GM18502 (cell line): Measurements from ENCODE around the gene MXD4.
A peak's percentile ranks its signal among the peaks of the same experiment; 100 is the strongest.

Experiments used
- ATAC-seq: cut with Tn5 transposase; IDR thresholded peaks from one replicate; pipeline ENCODE4 v1.9.1; 2021; ENCODE audit warnings: mild to moderate bottlenecking; ENCODE audit not compliant: unreplicated experiment, poor library complexity

The MXD4 gene

DNA sequence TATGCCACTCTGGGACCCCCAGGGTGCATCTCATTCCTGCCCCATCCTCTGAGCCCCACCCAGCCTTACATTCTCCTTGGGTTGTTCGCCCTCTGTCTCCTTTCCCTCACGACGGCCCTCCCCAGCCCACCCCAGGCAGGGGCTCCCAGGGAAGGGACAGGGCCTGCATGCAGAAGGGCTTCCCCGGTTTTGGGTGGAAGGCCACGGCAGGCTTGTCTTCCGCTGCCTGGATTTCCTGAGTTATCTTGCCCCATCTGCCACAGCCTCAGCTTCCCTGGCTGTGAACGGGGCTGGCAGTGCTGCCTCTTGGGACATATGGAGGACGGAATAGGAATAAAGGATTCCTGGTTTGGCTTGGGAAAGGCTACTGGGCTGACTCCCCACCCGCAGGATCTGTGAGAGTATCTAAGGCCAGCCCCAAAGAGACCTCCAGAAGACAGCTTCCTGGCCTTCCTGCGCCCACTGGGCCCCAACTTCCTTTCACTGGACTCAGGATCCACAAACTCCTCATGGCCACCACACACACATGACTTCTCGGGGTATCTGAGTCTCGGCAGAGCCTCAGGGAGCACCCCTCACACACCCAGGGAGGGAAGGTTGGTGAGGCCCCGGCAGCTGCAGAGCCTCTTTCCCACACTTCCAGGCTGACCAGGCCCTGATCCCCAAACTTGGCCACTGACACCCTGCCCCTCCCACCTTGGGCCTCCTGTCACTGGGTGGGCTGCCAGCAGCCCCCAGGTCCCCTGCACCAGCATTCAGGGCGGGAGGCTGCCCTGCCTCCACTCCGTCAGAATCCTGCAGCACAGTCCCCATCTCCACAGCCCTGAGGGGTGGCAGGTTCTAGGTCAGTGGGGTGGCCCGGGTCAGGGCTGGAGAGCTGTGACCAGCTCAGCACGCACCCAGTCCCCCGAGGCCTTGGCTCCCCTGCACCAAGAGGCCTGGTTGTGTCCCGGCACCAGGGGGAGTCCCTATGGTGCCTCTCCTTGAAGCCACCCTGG lies 3.5 kb upstream of the MXD4 start:
- ATAC-seq = no peak

DNA sequence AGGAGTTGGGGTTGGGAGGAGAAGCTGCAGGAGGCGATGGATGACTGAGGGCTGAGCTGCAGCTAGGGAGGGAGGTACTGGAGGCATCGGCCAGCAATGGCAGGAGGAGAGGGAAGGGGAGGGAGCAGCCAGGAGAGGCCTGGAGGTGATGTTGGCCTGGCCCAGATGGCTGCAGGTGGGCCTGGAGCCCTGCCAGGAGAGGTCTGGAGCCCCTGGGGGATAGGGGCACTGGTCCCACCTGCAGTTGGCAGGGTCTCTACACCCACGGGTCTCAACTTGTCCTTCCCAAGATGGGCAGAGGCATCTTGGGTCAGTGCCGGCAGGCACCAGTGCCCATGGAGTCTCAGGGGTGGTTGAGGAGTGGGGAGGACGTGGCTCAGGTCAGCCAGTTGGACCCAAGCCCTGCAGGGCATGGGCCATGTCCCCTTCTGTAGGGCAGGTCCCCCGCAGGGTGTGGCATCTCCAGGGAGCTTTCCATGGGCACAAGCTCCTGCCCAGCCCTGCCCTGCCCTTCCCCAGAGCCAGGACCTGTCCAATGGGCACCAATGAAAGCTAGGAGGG lies 2.7 kb upstream of the MXD4 start:
- ATAC-seq = no peak

DNA sequence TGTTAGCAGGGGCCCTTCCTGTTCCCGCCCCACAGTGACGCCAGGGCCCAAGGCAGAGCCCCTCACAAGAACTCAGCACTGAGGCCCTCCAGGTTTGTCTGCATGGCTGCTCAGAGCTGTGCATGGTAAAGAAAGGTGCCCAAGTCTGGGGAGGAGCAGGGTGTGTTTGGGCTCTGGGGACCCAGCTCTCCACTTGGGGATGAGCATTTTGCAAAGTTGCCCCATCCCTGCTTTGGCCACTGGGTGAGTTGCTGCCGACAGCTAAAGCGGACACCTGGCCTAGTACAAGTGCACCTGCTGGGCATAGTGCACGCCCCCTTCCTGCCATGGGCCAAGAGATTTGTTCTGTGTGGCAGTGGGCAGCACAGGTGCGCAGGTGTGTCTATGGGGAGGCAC lies 2.0 kb upstream of the MXD4 start:
- no peak for ATAC-seq

DNA sequence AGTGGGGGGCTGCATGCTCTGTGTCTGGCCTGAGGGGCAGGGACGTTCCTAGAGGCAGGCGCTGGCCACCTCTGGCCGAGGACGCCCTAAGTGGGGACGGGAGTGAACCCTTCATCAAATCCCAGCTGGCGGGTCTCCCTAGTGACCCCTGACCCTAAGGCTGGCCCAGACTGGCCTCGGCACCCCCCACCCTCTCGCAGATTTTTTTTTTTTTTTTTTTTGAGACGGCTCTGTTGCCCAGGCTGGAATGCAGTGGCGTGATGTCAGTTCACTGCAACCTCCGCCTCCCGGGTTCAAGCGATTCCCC lies 988 bp upstream of the MXD4 start:
- ATAC-seq = no peak

DNA sequence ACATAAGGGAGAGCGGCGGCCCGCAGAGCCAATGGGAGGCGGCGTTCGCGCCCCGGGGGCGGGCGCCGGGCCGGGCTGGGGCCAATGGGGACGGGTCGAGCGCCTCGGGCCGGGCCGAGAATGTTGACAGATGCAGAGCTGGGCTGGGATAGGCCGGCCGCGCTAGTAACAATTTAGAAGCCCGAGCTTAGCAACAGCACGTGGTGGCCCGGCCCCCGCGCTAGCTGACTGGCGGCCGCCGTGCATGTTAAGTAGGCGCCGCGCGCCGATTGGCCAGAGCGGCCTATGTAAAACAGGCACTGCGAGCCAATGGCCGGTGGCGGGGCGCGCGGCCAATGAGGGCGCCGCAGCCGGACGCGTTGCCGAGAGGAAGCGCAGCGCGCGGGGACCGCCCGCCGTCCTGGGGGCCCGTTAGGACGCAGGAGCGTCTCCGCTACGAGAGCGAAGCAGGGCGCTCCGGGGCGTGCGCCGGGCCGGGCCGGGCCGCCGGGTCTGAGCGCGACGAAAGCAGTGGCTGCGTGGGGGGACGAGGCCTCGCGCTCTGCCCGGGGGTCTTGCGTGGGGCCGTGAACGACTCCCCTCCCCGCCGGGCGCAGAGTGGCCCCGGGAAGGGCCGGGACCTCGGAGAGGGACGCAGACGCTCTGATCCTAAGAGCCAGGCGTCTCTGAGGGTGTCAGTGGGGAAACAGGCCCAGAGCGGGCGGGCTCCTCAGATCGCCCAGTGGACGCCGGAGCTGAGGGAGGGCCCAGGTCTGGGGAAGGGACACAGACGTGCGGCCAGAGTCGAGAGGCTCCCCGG lies 435 bp upstream of the MXD4 start:
- ATAC-seq = peak; percentile 93

DNA sequence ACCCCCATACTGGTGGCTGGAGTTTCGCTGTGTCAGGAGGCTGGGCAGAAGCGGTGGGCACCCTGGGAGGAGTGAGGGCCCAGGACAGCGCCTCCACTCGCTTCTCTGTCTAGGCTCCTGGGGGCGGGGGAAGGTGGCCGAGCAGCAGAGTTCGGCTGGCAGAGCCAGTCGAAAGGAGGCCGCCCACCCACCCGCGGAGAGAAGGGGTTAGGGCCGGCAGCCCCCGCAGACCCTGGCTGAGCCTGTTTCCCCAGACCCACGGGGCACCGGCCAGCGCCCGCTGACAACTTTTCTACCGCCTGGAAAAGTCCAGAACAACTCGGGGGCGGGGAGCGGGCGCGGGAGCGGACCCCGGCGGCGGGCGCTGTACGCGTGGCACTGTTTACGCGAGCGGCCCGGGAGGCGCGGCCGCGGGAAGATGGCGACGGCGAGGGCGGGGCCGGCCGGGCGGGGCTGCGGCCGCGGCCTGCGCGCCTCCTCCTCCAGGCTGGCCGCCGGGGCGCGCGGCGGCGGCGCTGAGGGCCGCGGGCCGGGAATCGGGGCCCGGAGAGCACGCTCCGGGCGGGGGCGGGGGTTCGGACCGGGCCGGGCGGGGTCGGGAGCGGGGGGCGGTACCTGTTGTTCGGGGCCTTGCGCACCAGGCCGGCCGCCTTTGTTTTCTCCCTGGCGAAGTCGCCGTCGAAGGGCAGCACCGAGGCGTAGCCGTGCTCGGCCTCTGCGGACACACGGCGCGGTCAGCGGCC lies 628 bp downstream of the MXD4 start:
- no peak for ATAC-seq

DNA sequence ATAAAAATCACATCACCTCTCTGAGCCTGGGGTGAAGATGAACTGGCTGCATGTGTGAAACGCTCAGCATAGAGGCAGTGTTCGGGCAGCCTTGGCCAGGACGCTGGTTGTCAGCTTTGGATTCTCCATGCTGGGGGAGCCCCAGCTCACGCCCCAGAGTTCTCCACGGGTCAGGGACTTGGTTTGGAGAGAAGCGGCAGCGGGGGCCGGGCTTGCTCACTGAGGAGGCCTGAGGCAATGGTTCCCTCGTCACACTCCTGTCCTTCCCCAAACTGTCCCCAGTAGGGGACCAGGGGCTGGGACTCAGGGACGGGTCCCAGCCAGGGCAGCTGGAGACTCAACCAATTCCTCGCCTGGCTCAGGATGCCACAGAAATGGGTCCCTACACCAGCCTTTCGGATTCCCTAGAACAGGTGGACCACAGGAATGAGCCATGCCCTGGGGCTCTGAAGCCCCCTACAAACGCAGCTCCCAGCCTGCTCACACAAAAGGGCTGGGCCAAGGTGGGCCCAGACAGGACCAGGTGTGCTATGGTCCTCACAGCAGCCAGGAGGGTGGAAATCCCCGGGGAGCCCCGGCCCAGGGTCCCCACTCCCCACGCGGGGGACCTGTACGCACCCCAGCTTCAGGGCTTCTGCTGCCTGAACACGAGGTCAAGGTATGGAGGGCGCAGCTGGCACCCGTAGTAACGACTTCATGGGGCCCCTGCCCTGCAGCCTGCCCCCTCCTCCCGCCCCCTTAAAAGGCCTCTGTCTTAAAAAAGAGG lies 1.4 kb downstream of the MXD4 start:
- ATAC-seq = no peak

DNA sequence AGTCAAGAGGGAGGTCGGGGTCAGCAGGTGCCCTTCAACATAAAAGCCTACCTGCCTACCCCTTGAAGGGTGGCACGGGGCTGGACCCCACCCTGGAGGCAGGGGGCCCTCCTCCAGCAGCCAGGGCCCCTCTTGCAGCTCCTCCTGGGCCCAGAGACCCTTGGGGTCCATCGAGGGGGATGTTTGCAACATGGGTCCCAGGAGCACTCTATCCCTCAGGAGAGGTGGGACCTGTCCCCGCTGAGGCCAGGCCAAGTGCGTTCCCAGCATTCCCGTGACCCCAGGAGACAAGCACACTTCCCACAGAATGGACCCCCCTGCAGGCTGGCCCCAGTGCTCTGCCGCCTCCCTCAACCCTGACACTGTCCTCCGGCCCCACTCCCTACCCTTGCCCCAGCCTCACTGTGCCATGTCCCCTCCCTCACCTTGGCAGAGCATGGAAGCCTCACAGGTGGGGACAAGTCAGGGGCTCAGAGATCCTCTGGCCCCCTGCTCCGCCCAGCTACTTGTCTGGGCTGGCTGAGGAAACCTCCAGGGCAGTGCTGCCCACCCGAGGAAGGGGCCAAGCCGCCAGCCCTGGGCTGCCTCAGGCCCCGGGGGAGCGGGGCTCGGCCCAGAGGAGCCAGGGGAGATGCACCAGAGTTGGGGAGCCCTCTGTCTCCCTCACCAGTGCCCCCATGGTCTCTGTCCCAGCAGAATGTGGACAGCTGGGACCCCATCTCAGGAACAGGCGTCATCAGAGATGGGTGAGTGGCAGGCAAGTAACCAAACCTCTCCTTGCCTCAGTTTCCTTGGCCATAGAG lies 2.2 kb downstream of the MXD4 start:
- ATAC-seq = no peak

DNA sequence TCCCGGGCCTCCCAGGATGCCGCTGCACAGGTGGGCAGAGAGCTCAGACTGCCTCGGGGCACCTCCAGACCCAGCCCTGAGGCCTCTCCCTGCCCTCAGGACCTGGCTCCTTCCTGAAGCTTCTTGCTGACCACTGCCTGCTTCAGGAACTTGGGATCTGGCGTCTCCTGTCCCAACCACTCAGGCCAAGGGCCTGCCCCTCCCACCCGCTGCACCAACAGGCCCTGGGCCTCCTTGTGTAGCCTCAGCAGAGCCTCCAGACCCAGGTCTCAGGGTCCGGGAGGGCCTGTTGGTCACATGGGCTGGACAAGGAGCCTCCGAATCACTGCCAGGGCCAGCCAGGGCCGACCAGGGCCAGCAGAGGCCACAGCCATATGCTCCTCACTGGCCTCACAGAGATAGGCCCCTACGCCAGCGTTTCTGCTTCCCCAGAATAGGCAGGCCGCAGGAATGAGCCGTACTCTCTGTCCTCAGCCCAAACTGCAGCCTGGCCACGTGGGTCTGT lies 2.8 kb downstream of the MXD4 start:
- ATAC-seq = no peak

DNA sequence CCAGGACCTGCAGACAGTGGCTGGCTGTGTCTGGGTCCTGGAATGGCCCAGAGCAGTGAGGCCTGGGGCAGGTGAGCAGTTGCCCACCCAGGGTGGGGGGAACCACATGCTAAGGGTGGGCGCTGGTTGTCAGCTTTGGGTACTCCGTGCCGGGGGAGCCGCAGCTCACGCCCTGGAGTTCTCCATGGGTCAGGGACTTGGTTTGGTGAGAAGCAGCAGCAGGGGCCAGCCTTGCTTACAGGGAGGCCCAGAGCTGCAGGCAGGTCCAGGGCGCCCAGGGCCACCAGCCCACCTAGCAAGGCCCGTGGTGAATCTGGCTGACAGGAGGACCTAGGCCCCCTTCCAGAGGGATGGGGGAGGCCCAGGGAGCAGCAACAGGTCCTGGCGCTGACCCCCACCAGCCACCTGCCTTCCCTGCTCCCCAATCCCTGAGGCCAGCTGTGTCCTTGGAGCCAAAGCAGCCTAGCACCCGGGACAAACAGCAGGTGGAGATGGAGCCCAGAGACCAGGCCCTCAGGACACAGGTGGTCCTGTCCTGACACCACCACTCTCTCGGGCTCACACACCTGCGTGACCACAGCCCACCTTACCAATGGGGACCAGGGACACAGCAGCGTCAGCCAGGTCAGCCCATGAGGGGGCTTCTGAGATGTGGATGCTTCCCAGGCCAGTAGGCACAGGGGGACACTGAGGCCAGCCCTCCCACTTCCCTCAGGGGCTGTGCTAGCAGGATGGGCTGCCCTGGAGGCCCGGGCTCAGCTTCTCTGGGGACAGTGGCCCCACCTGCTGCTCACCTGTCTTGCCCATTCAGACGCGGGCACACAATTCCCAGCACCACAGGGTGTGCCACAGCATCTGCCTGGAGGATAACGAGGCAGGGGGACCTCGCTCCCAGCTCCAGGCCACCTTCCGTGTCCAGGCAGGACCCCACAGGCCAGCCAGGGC lies 3.5 kb downstream of the MXD4 start:
- no peak for ATAC-seq

DNA sequence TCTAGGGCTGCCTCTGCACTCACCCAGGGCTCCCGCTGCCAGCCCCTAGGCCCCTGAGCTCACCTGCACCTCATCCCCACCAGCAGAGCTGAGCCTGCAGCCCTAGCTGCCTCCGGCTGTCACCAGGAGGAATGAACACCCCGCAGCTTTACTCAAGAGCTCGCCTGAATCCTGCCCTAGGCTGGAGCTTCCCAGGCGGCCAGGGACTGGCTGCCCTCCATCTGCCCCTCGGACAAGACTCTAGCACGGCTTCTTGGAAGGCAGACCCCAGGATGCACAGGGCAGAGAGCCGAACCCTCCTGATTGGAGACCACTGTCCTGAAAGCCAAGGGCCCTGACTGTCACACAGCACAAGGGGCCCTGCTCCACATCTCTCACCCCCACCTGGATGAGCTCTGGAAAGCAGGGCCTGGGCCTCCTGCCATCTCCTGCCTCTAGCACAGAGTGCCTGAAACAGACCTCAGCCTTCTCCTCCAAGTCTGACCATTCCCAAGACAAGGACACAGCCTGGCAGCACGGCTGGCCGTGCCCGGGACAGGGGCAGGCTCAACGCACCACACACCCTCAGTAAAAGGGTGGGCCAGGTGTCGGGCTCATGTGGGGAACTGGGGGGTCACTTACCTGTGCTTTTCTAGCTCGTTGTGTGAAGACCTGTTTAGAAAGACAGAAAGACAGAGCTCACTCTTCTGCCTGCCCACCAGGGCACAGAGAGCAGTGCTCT lies 4.4 kb downstream of the MXD4 start:
- ATAC-seq = no peak

DNA sequence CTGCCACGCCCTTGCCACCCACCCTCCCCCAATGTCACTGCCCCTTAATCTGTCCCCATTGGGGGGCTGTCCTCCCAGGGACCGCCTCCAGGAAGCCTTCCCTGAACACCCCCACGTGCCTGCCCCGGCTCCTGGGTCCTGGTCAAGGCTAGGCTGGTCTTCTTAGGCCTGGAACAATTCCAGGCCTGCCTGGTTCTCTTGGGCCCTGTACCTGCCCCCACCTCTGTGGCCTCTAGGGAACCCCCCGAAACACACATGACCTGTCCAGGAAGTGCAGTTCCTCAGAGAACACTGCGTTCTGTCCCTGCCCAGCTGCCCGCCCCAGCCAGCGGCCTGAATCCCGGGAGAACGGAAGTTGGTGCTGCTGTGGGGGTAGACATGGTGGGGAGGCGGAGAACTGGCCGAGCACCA lies 5.1 kb downstream of the MXD4 start:
- ATAC-seq = no peak

DNA sequence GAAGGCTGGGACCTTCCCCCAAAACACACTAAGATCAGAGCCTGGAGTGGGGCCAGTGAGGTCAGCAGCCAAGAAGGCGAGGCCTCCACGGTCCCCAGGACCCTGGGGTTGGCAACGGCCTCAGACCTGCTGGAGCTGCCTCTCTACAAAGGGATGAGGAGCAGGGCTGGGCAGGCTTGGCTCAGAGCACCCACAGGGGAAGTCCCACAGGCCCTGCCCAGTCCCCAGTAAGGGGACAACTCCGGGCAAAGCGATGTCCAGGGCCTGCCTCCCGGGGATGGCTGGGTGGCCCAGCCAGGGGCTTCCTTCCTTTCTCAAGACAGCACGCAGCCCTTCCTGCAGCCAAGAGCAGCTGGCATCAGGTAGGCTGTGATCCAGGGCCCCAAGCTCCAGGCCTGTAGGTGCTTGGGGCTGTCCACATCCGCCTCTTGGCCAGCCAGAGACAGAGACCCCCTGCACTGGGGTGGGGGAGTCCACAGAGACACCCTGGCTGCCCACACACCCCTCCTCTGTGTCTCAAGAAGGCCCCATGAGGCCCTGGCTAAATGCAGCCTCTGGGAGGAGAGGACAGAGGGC lies 5.7 kb downstream of the MXD4 start:
- ATAC-seq = no peak

DNA sequence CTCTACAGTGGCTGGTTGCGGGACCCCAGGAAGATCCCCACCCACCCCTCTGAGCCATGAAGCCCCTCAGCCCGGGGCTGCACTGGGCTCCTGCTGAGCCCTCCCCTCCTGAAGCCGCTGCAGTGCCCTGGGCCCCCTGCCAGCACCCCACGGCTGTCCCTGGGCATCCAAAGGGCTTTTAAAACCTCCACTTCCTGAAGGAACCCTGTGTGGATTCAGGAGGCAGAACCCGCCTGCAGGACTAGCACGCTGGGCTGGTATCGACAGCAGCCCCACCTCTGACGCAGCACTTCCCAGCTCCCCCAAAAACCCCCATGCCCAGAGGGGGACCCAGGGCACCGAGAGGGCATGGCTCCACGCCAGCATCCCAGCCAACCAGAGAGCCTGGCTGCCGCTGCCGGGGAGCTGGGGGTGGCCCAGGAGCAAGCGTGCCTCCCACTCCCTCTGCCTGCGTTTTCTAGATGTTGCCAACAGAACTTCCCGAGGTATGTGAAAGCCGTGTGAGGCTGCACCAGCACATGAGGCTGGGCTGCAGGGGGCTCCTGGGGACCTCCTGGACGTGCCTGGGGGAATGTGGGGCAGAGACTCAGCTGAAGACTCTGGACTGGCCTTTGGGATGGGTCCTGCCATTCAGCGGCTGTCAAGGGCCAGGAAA lies 6.3 kb downstream of the MXD4 start:
- no peak for ATAC-seq

DNA sequence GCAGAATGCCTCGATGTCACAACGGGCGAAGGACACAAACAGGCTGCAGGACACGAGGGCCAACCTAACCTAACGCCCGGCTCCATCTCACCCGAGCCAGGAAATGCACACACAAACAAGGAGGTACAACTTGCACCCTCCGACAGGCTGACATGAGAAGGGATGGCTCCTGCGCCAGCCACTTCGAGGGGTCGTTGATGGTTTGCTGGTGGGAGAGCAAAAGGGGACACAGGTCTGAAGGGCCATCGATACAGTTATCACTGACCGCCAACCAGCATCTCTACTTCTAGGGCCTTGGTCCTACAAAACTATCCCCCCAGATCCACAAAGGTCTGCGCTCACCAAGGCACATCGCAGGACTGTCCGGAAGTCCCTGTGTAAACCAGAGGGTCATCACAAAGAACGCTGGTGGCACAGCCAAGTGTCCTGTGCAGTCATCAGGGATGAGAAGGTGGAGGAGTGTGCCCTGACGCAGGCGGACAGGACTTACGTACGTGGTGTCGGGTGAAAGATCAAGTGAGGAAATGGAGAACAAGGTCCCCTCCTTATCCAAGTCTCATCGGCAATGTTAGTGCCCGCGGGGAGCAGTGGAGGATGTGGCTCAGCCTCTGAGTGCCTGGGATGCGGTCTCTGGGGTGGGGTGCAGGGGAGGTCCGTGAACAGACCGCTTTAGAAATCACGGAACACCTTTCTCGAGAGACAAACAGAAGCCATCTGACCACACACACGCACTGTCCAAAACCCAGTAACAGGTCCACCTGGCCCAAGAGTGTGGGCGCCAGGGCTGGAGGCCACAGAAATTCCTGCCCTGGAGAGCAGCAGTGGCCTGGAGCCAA lies 7.0 kb downstream of the MXD4 start:
- no peak for ATAC-seq
